GM18502 (cell line): ENCODE results near the gene RYR2.

Experiments used
- ATAC-seq: cut with Tn5 transposase; IDR thresholded peaks from one replicate; pipeline ENCODE4 v1.9.1; 2021; ENCODE audit warnings: mild to moderate bottlenecking; ENCODE audit not compliant: unreplicated experiment, poor library complexity

RYR2 gene

GRCh38 chr1:237685551-237685950 lies 643.6 kb downstream of the RYR2 start:
- no peak for ATAC-seq

- no peak for ATAC-seq
These were observed 645.8 kb downstream of the RYR2 start for GRCh38 chr1:237687804-237688203.

- ATAC-seq: no peak
These were observed 648.7 kb downstream of the RYR2 start for GRCh38 chr1:237690656-237691055.

GRCh38 chr1:237692255-237692654 lies 650.3 kb downstream of the RYR2 start:
- ATAC-seq: no peak

GRCh38 chr1:237695878-237696277 lies 653.9 kb downstream of the RYR2 start:
- no peak for ATAC-seq

- ATAC-seq: no peak
These were observed 658.2 kb downstream of the RYR2 start for GRCh38 chr1:237700181-237700580.

- no peak for ATAC-seq
These were observed 659.5 kb downstream of the RYR2 start for GRCh38 chr1:237701534-237701933.

GRCh38 chr1:237702161-237702560 lies 660.2 kb downstream of the RYR2 start:
- no peak for ATAC-seq

GRCh38 chr1:237705462-237705861 lies 663.5 kb downstream of the RYR2 start:
- no peak for ATAC-seq

GRCh38 chr1:237709355-237709754 lies 667.4 kb downstream of the RYR2 start:
- no peak for ATAC-seq

GRCh38 chr1:237711281-237711680 lies 669.3 kb downstream of the RYR2 start:
- no peak for ATAC-seq

GRCh38 chr1:237712082-237712481 lies 670.1 kb downstream of the RYR2 start:
- no peak for ATAC-seq

GRCh38 chr1:237712586-237713157 lies 670.7 kb downstream of the RYR2 start:
- ATAC-seq: no peak

GRCh38 chr1:237713916-237714315 lies 671.9 kb downstream of the RYR2 start:
- no peak for ATAC-seq

- ATAC-seq: no peak
These were observed 675.1 kb downstream of the RYR2 start for GRCh38 chr1:237717106-237717505.

GRCh38 chr1:237730826-237731350 lies 688.9 kb downstream of the RYR2 start:
- ATAC-seq: no peak

GRCh38 chr1:237732657-237733056 lies 690.7 kb downstream of the RYR2 start:
- ATAC-seq: no peak

GRCh38 chr1:237736372-237737029 lies 694.5 kb downstream of the RYR2 start:
- ATAC-seq: no peak

GRCh38 chr1:237737448-237737847 lies 695.5 kb downstream of the RYR2 start:
- ATAC-seq: no peak

- ATAC-seq: no peak
These were observed 696.1 kb downstream of the RYR2 start for GRCh38 chr1:237737938-237738610.

- no peak for ATAC-seq
These were observed 698.9 kb downstream of the RYR2 start for GRCh38 chr1:237740846-237741245.

- ATAC-seq: no peak
These were observed 703.6 kb downstream of the RYR2 start for GRCh38 chr1:237745545-237745944.
